ENCODE data around the gene DUSP8.
"Not testable (repeated sequence)": the region's sequence is repeated elsewhere in the genome, so short reads cannot be mapped to it uniquely, and the experiment has no call there.

DUSP8 gene

DNA sequence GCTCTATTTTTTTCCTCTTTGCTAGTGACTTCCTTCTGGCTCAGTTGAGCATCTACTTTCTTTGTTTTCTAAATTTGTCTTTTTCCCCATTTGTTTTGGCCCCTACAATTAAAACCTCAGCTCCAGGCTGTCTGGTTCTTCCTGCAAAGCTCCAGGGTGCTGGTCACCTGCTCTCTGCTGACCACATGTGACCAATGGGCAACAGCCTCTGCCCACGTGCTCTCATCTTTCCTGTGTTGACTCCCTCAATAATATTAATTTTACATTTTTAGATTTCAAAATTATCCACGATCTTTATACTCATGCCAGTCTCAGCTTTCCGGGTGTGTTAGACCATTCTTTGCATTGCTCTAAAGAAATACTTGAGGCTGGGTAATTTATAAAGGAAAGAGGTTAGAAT is 26.3 kb upstream of the DUSP8 start:
- not testable (repeated sequence) for H2AFZ ChIP-seq (ENCODE audit: low read depth, low read length); H3K4me3 ChIP-seq (ENCODE audit: low read length); H3K36me3 ChIP-seq (ENCODE audit: insufficient read depth, low read length); H3K4me1 ChIP-seq (ENCODE audit: insufficient read depth, low read length); H3K9me3 ChIP-seq (ENCODE audit: low read length)
- peaks cover 16% of the 10 kb centered on the region for H3K27me3 ChIP-seq (ENCODE audit: insufficient read depth, low read length)

DNA sequence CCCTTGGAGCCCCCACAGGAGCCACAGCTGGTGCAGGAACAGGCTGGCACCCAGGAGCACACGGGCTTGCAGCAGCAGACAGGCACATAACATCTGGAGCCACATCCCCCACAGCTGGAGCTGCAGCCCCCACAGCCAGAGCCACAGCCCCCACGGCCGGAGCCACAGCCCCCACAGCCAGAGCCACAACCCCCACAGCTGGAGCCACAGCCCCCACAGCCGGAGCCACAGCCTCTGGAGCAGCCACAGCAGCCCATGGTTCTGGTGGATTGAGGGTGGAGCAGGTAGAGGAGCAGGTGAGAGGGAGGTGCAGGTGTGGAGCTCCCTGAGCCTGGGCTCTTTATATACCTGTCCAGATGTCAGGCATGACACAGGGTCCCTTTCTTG is 25.9 kb upstream of the DUSP8 start, which contains the start of gene KRTAP5-2:
Gene KRTAP5-2 (minus strand): TSS at position 301 of the 387 bp plus-strand sequence. CDS start 44 bp downstream, at position 257.
- Histone ChIP-seq H3K27me3 (ENCODE audit: insufficient read depth, low read length) (peaks cover 15% of the 10 kb centered on the region), H3K9me3 (ENCODE audit: low read length) (no peaks in the 10 kb centered on the region), H3K36me3 (ENCODE audit: insufficient read depth, low read length) (no peaks in the 10 kb centered on the region), H2AFZ (ENCODE audit: low read depth, low read length) (no peak within 1 kb of the TSS), H3K4me1 (ENCODE audit: insufficient read depth, low read length) (peaks cover 7% of the 10 kb centered on the region), H3K4me3 (ENCODE audit: low read length) (no peak within 1 kb of the TSS)

DNA sequence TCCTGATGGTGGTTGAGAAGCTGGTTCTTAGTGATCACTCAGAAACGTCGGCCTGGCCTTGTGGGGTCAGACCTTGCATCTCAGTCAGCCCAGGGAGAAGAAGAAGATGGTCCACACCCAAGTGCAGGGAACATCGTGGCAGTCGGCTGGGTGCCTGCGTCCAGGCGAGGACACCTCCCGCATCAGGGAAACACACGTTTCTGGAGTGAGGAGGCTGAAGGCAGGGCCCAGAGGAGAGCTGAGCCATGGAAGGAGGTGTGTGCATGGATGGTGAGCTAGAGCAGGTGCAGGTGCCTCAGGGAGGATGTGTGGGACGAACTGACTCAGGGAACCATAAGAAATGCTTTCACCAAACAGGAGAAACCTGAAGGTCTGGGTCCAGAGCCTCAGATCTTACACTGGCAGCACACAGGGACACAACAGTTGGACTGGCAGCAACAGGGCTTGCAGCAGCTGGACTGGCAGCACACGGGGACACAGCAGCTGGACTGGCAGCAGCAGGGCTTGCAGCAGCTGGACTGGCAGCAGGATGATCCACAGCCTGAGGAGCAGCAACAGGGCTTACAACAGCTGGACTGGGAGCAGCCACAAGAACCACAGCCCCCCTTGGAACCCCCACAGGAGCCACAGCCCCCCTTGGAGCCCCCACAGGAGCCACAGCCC is 25.4 kb upstream of the DUSP8 start:
- no peak overlapping the region for H2AFZ ChIP-seq (ENCODE audit: low read depth, low read length)
- no peaks in the 10 kb centered on the region for H3K36me3 ChIP-seq (ENCODE audit: insufficient read depth, low read length)
- H3K4me1 ChIP-seq (ENCODE audit: insufficient read depth, low read length) = peaks cover 7% of the 10 kb centered on the region
- no peak overlapping the region for H3K4me3 ChIP-seq (ENCODE audit: low read length)
- no peaks in the 10 kb centered on the region for H3K9me3 ChIP-seq (ENCODE audit: low read length)
- peaks cover 20% of the 10 kb centered on the region for H3K27me3 ChIP-seq (ENCODE audit: insufficient read depth, low read length)

DNA sequence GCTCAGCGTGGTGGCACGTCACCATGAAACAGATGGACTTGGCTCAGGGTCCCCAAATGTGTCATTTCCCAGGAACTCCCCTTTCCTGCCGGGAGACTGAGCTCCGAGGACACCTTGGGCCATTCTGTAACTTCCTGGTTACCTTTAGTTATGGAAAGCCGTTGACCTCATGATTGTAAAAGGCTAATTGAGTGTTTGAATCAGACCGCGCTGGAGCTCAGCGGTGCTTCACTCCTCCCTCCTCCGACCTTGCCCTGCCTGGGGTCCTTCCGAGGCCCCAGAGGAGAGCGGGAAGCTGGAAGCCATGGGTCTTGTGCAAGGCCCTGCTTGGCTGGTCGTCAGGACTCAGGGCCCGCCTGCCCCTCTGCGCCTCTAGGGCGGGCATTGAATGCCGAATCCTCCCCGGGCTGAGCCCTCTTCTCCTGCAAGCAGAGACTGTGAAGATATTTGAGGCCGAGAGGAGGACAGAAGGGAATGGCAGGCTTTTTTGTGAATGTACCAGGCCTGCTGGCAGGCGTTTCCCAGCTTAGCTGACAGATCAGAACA is 24.6 kb upstream of the DUSP8 start:
- not testable (repeated sequence) for H3K4me3 ChIP-seq (ENCODE audit: low read length); H3K36me3 ChIP-seq (ENCODE audit: insufficient read depth, low read length); H3K4me1 ChIP-seq (ENCODE audit: insufficient read depth, low read length); H2AFZ ChIP-seq (ENCODE audit: low read depth, low read length); H3K9me3 ChIP-seq (ENCODE audit: low read length)
- H3K27me3 ChIP-seq (ENCODE audit: insufficient read depth, low read length) = peaks cover 20% of the 10 kb centered on the region

DNA sequence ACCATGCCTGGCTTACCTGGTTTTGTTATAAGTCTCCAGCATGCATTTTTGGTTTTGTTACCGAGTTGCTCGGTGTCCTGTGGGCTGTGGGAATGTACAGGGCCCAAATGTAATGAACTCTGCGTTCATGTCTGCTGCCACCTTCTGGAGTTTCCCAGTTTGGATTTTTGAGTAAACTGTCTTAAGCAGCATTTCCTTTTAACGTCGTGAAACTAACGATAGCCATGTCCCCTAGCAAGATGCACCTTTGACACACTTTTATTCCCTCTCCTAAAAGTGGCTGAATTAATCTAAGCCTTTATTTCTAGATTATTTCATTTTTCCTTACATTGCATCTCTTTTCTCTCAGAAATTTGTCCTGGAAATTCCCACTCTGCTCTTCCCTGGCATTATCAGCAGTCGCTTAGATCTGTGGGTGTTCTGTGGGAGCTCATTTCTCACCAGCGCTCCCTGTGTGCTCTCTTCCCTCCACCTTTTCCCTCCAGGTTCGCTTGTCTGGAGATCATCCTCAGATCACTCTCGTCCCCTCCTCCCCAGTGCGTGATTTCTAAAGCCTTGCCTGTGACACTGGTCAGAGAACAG is 24.0 kb upstream of the DUSP8 start:
- H3K9me3 ChIP-seq (ENCODE audit: low read length); H3K4me1 ChIP-seq (ENCODE audit: insufficient read depth, low read length); H2AFZ ChIP-seq (ENCODE audit: low read depth, low read length); H3K36me3 ChIP-seq (ENCODE audit: insufficient read depth, low read length); H3K4me3 ChIP-seq (ENCODE audit: low read length): not testable (repeated sequence)
- H3K27me3 ChIP-seq (ENCODE audit: insufficient read depth, low read length) = peaks cover 20% of the 10 kb centered on the region

DNA sequence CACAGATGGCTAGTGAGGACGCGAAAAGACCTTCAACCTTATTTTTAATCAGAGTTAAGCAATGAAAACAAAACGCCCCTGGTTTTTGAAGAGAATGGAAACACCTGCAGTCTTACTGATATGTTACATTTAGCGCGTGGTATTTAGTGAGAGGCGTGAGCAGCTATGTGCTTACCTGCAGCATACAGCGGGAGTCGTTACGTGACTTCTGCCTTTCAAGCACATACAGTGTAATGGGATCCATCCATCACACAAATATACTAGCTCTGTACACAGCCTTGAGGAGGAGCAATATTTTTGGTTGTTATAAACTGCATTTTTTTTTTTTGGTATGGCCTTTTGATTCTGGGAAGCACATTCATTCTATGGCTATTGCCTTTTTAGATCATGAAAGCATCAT is 20.6 kb upstream of the DUSP8 start:
- H3K36me3 ChIP-seq (ENCODE audit: insufficient read depth, low read length) = no peaks in the 10 kb centered on the region
- H3K27me3 ChIP-seq (ENCODE audit: insufficient read depth, low read length) = peaks cover 17% of the 10 kb centered on the region
- H3K4me3 ChIP-seq (ENCODE audit: low read length) = no peak overlapping the region
- H3K9me3 ChIP-seq (ENCODE audit: low read length) = no peaks in the 10 kb centered on the region
- H3K4me1 ChIP-seq (ENCODE audit: insufficient read depth, low read length) = no peaks in the 10 kb centered on the region
- H2AFZ ChIP-seq (ENCODE audit: low read depth, low read length) = no peak overlapping the region

DNA sequence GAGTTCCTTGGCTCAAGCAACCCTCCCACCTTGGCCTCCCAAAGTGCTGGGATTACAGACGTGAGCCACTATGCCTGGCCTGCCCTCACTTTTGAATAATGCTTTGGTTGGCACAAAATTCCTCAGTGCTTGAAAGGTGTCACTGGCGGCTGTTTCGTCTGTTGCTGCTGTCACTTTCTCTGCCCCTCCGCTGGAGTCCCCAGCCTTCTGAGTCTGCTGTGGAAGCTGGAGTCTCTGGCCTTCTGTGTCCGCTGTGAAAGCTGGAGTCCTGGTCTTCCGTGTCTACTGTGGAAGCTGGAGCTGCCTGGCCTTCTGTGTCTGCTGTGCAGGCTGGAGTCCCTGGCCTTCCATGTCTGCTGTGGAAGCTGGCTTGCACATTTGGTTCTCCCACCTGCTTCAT is 17.9 kb upstream of the DUSP8 start:
- no peak overlapping the region for H3K4me3 ChIP-seq (ENCODE audit: low read length)
- no peaks in the 10 kb centered on the region for H3K4me1 ChIP-seq (ENCODE audit: insufficient read depth, low read length)
- H3K36me3 ChIP-seq (ENCODE audit: insufficient read depth, low read length) = no peaks in the 10 kb centered on the region
- no peak overlapping the region for H2AFZ ChIP-seq (ENCODE audit: low read depth, low read length)
- no peaks in the 10 kb centered on the region for H3K9me3 ChIP-seq (ENCODE audit: low read length)
- peaks cover 6% of the 10 kb centered on the region for H3K27me3 ChIP-seq (ENCODE audit: insufficient read depth, low read length)

DNA sequence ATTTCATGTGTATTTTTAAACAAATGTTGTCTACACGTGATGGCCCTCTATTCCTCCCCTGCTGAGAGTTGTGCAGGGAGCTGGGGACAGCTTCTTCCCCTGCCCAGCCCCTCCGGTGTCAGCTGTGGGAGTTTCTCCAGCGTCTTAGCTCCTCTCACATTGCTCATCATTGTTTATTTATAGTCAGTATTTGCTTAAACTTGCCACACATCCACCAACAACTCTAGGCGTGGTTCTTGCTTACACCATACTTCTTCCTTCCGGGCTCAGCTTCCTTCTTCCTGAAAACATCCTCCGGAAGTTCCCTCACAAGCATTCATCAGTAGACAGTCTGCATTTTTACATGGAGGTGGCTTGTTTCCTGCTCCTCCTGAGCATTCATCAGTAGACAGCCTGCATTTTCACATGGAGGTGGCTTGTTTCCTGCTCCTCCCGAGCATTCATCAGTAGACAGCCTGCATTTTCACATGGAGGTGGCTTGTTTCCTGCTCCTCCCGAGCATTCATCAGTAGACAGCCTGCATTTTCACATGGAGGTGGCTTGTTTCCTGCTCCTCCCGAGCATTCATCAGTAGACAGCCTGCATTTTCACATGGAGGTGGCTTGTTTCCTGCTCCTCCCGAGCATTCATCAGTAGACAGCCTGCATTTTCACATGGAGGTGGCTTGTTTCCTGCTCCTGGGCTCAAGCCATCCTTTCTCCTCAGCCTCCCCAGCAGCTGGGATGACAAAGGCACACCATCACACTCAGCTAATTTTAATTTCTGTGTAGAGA is 17.3 kb upstream of the DUSP8 start:
- H3K36me3 ChIP-seq (ENCODE audit: insufficient read depth, low read length); H3K4me1 ChIP-seq (ENCODE audit: insufficient read depth, low read length); H2AFZ ChIP-seq (ENCODE audit: low read depth, low read length); H3K9me3 ChIP-seq (ENCODE audit: low read length); H3K4me3 ChIP-seq (ENCODE audit: low read length); H3K27me3 ChIP-seq (ENCODE audit: insufficient read depth, low read length): not testable (repeated sequence)

DNA sequence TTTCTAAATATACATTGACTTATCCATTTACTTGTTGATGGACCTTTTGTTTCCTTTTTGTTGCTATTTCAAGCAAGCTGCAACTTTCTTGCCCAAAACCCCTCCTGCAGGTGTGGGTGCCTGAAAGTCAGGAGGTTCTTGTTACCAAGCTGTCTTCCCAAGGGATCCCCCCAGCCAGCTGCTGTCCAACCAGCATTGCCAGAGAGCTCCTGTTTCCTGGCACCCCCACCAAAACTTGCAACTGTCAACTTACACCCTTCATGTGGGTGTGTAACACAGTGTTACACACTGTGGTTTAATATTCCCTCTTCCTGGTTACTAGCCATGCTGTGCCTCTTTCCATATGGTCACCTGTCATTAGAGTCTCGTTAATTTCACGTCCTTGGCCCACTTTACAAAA is 14.6 kb upstream of the DUSP8 start:
- Histone ChIP-seq H3K9me3 (ENCODE audit: low read length) (no peaks in the 10 kb centered on the region), H2AFZ (ENCODE audit: low read depth, low read length) (no peak overlapping the region), H3K36me3 (ENCODE audit: insufficient read depth, low read length) (no peaks in the 10 kb centered on the region), H3K4me1 (ENCODE audit: insufficient read depth, low read length) (no peaks in the 10 kb centered on the region), H3K27me3 (ENCODE audit: insufficient read depth, low read length) (peaks cover 2% of the 10 kb centered on the region), H3K4me3 (ENCODE audit: low read length) (no peak overlapping the region)

DNA sequence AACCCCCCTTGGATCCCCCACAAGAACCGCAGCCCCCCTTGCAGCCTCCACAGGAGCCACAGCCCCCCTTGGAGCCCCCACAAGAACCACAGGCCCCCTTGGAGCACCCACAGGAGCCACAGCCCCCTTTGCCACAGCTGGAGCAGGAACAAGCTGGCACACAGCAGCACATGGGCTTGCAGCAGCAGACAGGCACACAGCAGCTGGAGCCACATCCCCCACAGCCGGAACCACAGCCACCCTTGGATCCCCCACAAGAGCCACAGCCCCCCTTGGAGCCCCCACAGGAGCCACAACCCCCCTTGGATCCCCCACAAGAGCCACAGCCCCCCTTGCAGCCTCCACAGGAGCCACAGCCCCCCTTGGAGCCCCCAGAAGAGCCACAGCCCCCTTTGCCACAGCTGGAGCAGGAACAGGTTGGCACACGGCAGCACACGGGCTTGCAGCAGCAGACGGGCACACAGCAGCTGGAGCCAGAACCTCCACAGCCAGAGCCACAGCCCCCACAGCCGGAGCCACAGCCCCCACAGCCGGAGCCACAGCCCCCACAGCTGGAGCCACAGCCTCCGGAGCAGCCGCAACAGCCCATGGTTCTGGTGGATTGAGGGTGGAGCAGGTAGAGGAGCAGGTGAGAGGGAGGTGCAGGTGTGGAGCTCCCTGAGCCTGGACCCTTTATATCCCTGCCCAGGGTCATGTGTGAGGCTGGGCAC is 12.7 kb upstream of the DUSP8 start, which contains the start of gene KRTAP5-1:
Gene KRTAP5-1 (minus strand): TSS at position 623 of the 710 bp plus-strand sequence. CDS start 34 bp downstream, at position 589.
- not testable (repeated sequence) for H3K36me3 ChIP-seq (ENCODE audit: insufficient read depth, low read length); H3K27me3 ChIP-seq (ENCODE audit: insufficient read depth, low read length); H2AFZ ChIP-seq (ENCODE audit: low read depth, low read length); H3K4me1 ChIP-seq (ENCODE audit: insufficient read depth, low read length); H3K9me3 ChIP-seq (ENCODE audit: low read length); H3K4me3 ChIP-seq (ENCODE audit: low read length)

DNA sequence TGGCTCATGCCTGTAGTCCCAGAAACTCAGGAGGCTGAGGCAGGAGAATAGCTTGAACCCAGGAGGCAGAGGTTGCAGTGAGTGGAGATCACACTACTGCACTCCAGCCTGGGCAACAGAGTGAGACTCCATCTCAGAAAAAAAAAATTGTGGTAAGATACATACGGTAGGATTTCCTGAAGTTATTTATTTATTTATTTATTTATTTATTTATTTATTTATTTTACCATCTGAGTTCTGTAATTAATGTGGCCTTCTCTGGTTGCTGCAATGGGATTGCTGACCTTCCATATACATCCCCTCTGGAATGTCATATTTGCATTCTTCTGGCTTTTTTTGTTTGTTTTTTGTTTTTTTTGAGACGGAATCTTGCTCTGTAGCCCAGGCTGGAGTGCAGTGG is 10.8 kb upstream of the DUSP8 start:
- not testable (repeated sequence) for H3K9me3 ChIP-seq (ENCODE audit: low read length); H3K27me3 ChIP-seq (ENCODE audit: insufficient read depth, low read length); H2AFZ ChIP-seq (ENCODE audit: low read depth, low read length); H3K4me1 ChIP-seq (ENCODE audit: insufficient read depth, low read length); H3K36me3 ChIP-seq (ENCODE audit: insufficient read depth, low read length); H3K4me3 ChIP-seq (ENCODE audit: low read length)

DNA sequence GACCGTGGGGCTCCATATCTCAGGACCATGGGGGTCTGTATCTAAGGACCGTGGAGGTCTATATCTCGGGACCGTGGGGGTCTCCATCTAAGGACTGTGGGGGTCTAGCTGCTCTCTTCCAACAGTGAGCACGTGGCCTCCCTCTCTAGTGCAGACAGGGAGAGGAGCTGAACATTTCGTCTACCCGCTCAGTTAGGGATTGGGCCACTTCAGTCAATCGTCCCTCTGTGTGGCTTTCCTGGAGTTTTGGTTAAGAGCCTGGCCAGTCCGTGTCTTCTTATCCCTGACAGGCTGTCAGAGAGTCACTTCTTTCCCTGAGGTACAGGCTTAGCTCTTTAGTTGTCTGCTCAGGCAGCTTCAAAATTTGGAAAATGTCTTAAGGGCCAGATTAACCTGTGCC is 9.9 kb upstream of the DUSP8 start:
- Histone ChIP-seq H3K4me3 (ENCODE audit: low read length) (no peak overlapping the region), H3K27me3 (ENCODE audit: insufficient read depth, low read length) (peaks cover 2% of the 10 kb centered on the region), H3K36me3 (ENCODE audit: insufficient read depth, low read length) (no peaks in the 10 kb centered on the region), H3K9me3 (ENCODE audit: low read length) (peaks cover 4% of the 10 kb centered on the region), H2AFZ (ENCODE audit: low read depth, low read length) (no peak overlapping the region), H3K4me1 (ENCODE audit: insufficient read depth, low read length) (no peaks in the 10 kb centered on the region)

DNA sequence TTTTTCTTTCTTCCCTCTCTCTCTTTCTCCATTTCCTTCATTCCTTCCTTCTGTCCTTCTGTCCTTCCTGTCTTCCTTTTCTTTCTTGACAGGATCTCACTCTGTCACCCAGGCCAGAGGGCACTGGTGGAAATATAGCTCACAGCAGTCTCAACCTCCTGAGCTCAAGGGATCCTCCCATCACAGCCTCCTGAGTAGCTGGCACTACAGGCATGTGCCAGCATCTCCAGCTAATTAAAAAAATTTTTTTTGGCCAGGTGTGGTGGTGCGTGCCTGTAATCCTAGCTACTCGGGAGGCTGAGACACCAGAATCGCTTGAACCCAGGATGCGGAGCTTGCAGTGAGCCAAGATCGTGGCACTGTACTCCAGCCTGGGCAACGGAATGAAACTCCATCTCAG is 4.8 kb upstream of the DUSP8 start:
- Histone ChIP-seq H3K9me3 (ENCODE audit: low read length) (peaks cover 4% of the 10 kb centered on the region), H3K4me3 (ENCODE audit: low read length) (no peak overlapping the region), H2AFZ (ENCODE audit: low read depth, low read length) (no peak overlapping the region), H3K36me3 (ENCODE audit: insufficient read depth, low read length) (no peaks in the 10 kb centered on the region), H3K27me3 (ENCODE audit: insufficient read depth, low read length) (peaks cover 17% of the 10 kb centered on the region), H3K4me1 (ENCODE audit: insufficient read depth, low read length) (peaks cover 2% of the 10 kb centered on the region)

Measured in neuron (in vitro differentiated cells).